Astrocyte (in vitro differentiated cells and primary cell): Measurements from ENCODE around the gene NLGN1. TPM values are rescaled to one million over a fixed set of nuclear protein-coding genes. Genes with fewer than 3 reads are reported as not detected.

Source experiments
- DNase-seq: peaks from one replicate; pipeline ENCODE4 v3.0.0-alpha.2; 2010; ENCODE audit warnings: low read depth
- FAIRE-seq: peaks from 2 replicates; lab custom pipeline; 2011; peaks lifted over from hg19 to GRCh38; lab: Jason Lieb, UNC
- H2AFZ ChIP-seq: 2 replicates; pipeline ENCODE4 v1.6.0; 2012; ENCODE audit warnings: low read depth, low read length, inconsistent platforms
- H3K27ac ChIP-seq: 2 replicates; pipeline ENCODE4 v1.5.1; 2011; ENCODE audit warnings: low read depth, low read length, inconsistent platforms
- H3K27me3 ChIP-seq: 2 replicates; pipeline ENCODE4 v1.6.0; 2011; ENCODE audit warnings: low read length, inconsistent platforms; ENCODE audit not compliant: insufficient read depth
- H3K36me3 ChIP-seq: 2 replicates; pipeline ENCODE4 v1.5.1; 2011; ENCODE audit warnings: low read length, inconsistent platforms; ENCODE audit not compliant: insufficient read depth
- H3K4me1 ChIP-seq: 2 replicates; pipeline ENCODE4 v1.5.1; 2011; ENCODE audit warnings: low read length, inconsistent platforms; ENCODE audit not compliant: insufficient read depth
- H3K4me2 ChIP-seq: 2 replicates; pipeline ENCODE4 v1.6.0; 2012; ENCODE audit warnings: low read length, inconsistent platforms
- H3K4me3 ChIP-seq: 2 replicates; pipeline ENCODE4 v1.5.1; 2011; ENCODE audit warnings: low read depth, mild to moderate bottlenecking, low read length, inconsistent platforms; ENCODE audit not compliant: insufficient read depth
- H3K79me2 ChIP-seq: 2 replicates; pipeline ENCODE4 v1.6.0; 2012; ENCODE audit warnings: mild to moderate bottlenecking, low read length, inconsistent platforms; ENCODE audit not compliant: insufficient read depth
- H3K9ac ChIP-seq: 2 replicates; pipeline ENCODE4 v1.6.0; 2012; ENCODE audit warnings: mild to moderate bottlenecking, low read length, inconsistent platforms
- H3K9me3 ChIP-seq: 2 replicates; pipeline ENCODE4 v1.5.1; 2012; ENCODE audit warnings: low read depth, mild to moderate bottlenecking, low read length, inconsistent platforms; ENCODE audit not compliant: insufficient read depth
- H4K20me1 ChIP-seq: 2 replicates; pipeline ENCODE4 v1.6.0; 2012; ENCODE audit warnings: low read length, inconsistent platforms; ENCODE audit not compliant: insufficient read depth
- H3K27ac Mint-ChIP-seq: one replicate; pipeline ENCODE4 v1.8.0; 2021; ENCODE audit warnings: mild to moderate bottlenecking, mixed read lengths; ENCODE audit not compliant: unreplicated experiment
- H3K27me3 Mint-ChIP-seq: one replicate; pipeline ENCODE4 v1.8.0; 2021; ENCODE audit warnings: low read depth, mixed read lengths; ENCODE audit not compliant: unreplicated experiment
- H3K36me3 Mint-ChIP-seq: one replicate; pipeline ENCODE4 v1.8.0; 2021; ENCODE audit warnings: low read depth, mixed read lengths; ENCODE audit not compliant: unreplicated experiment
- H3K4me1 Mint-ChIP-seq: one replicate; pipeline ENCODE4 v1.8.0; 2021; ENCODE audit warnings: low read depth, mixed read lengths; ENCODE audit not compliant: unreplicated experiment
- H3K4me3 Mint-ChIP-seq: one replicate; pipeline ENCODE4 v1.8.0; 2021; ENCODE audit warnings: mild to moderate bottlenecking, moderate library complexity, mixed read lengths; ENCODE audit not compliant: unreplicated experiment
- H3K9me3 Mint-ChIP-seq: one replicate; pipeline ENCODE4 v1.8.0; 2021; ENCODE audit warnings: mild to moderate bottlenecking, mixed read lengths; ENCODE audit not compliant: unreplicated experiment
- CTCF ChIP-seq: IDR thresholded peaks from 2 replicates; pipeline ENCODE4 v1.5.1; 2011; ENCODE audit warnings: low read depth, mild to moderate bottlenecking, inconsistent platforms, low read length, moderate library complexity; ENCODE audit not compliant: insufficient read depth
- EZH2 ChIP-seq: IDR thresholded peaks from 2 replicates; pipeline ENCODE4 v1.6.1; 2012; ENCODE audit warnings: mild to moderate bottlenecking, low read length, inconsistent platforms; ENCODE audit not compliant: insufficient read depth
- total RNA-seq: library from RNA; stranded (reverse); gene quantifications from 2 replicates; pipeline ENCODE4 v1.2.1, GENCODE V29; 2021

Gene NLGN1
- total RNA-seq, 1 donor from 2014 or later = 1.2 TPM

DNA sequence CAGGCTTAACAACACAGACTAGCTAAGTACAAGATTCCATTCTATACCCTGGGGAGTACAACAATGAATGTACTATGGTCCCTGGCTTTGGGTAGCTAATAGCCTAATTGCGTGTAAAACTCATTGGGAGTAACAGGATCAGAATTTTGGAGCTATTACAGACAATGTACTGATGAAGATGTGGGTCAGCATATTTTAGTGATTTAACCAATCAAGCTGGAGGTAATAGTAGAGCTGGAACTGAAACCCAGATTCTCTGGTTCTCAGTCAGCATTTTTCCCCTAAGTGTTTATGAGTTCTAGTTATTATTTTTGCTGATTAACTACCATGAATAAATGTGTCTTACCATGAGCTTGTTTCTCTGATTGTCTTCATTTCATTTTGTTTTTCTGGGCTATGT, 578.7 kb downstream of the NLGN1 start:
- no peaks in the 10 kb centered on the region for H3K36me3 Mint-ChIP-seq
- H3K4me3 Mint-ChIP-seq = no peak overlapping the region
- H3K4me2 ChIP-seq = no peak overlapping the region

DNA sequence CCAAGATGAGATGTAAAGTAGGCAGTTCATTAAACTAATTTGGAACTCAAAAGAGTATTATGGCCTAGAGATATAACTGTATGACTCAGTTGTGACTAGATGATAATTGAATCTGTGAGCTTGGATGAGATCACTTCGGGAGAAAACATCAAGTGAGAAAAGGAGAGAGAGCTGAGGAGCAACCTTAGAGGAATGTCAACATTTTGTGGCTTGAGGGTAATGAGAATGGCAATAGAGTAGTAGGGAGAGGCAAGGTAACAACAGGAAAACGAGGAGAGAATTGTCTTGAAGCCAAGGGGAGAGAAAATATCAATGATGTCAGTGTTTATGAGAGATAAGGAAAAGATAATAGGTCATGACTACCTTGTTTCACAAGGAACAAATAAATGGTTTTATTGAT, 580.2 kb downstream of the NLGN1 start:
- DNase-seq (peak; percentile 81), FAIRE-seq (peak; percentile 86)
- no peaks in the 10 kb centered on the region for H3K36me3 Mint-ChIP-seq
- no peaks in the 10 kb centered on the region for H3K9me3 ChIP-seq
- no peak overlapping the region for H3K4me2 ChIP-seq
- H3K27ac Mint-ChIP-seq = no peak overlapping the region
- H4K20me1 ChIP-seq = no peaks in the 10 kb centered on the region
- no peak for TF ChIP-seq CTCF
- no peak for TF ChIP-seq EZH2
- H3K4me1 ChIP-seq = no peaks in the 10 kb centered on the region
- no peak overlapping the region for H3K4me3 Mint-ChIP-seq
- no peak overlapping the region for H2AFZ ChIP-seq
- H3K27me3 Mint-ChIP-seq = no peaks in the 10 kb centered on the region
- no peaks in the 10 kb centered on the region for H3K79me2 ChIP-seq
- no peaks in the 10 kb centered on the region for H3K9me3 Mint-ChIP-seq
- H3K27ac ChIP-seq = no peak overlapping the region
- no peak overlapping the region for H3K4me3 ChIP-seq
- H3K36me3 ChIP-seq = no peaks in the 10 kb centered on the region
- no peaks in the 10 kb centered on the region for H3K27me3 ChIP-seq
- no peaks in the 10 kb centered on the region for H3K4me1 Mint-ChIP-seq
- H3K9ac ChIP-seq = no peak overlapping the region

More for the DNA sequence above, 578.7 kb downstream of the NLGN1 start:
- Histone ChIP-seq H3K79me2 (no peaks in the 10 kb centered on the region), H3K27ac (no peak overlapping the region), H3K4me1 (no peaks in the 10 kb centered on the region), H3K9me3 (no peaks in the 10 kb centered on the region), H3K36me3 (no peaks in the 10 kb centered on the region), H3K9ac (no peak overlapping the region), H4K20me1 (no peaks in the 10 kb centered on the region), H3K27me3 (no peaks in the 10 kb centered on the region), H3K4me3 (no peak overlapping the region), H2AFZ (no peak overlapping the region)
- no peaks in the 10 kb centered on the region for H3K4me1 Mint-ChIP-seq
- TF ChIP-seq CTCF (no peak), EZH2 (no peak)
- no peak overlapping the region for H3K27ac Mint-ChIP-seq
- no peaks in the 10 kb centered on the region for H3K27me3 Mint-ChIP-seq
- no peaks in the 10 kb centered on the region for H3K9me3 Mint-ChIP-seq
- DNase-seq = no peak
- no peak for FAIRE-seq

DNA sequence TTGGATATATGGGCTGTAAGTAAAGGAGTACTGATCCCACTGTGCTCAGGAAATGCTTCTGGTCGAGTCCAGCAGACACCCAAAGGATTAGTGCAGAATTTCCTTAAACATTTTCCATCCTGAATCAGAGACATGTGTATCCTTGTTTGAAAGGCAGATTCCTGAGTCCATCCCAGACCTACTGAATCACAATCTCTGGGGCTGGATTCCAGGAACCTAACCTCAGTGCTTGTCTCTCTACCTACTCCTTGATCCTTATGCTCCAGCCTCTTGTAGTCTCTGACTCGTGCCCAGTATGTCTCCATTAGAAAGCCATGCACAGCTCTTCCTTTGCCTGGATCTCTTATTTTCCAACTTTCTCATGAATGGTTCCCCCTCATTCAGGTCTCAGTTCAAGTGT, 585.8 kb downstream of the NLGN1 start:
- FAIRE-seq = peak; percentile 96
- Mint-ChIP-seq H3K36me3 (no peaks in the 10 kb centered on the region), H3K4me1 (peaks cover 7% of the 10 kb centered on the region), H3K27me3 (no peaks in the 10 kb centered on the region), H3K27ac (no peak overlapping the region), H3K4me3 (no peak overlapping the region), H3K9me3 (no peaks in the 10 kb centered on the region)
- H3K4me1 ChIP-seq = no peaks in the 10 kb centered on the region
- DNase-seq = peak; percentile 69
- H3K79me2 ChIP-seq = no peaks in the 10 kb centered on the region
- no peak overlapping the region for H3K4me2 ChIP-seq
- no peak overlapping the region for H3K9ac ChIP-seq
- TF ChIP-seq EZH2 (no peak), CTCF (no peak)
- no peaks in the 10 kb centered on the region for H3K36me3 ChIP-seq
- H3K27ac ChIP-seq = no peak overlapping the region
- no peaks in the 10 kb centered on the region for H4K20me1 ChIP-seq
- H3K9me3 ChIP-seq = no peaks in the 10 kb centered on the region
- H3K4me3 ChIP-seq = no peak overlapping the region
- H2AFZ ChIP-seq = no peak overlapping the region
- H3K27me3 ChIP-seq = no peaks in the 10 kb centered on the region
